PC-9 (cell line): Measurements from ENCODE around the gene GJD2.

Experiments
- EZH2 ChIP-seq: fragments of 200-600 bp; sonication (generic); IDR thresholded peaks from 2 replicates; pipeline ENCODE4 v1.8.0; 2017; ENCODE audit warnings: antibody characterized with exemption, low read depth
- TF ChIP-seq, protein P1 (sequence below): fragments of 200-600 bp; sonication (generic); conservative IDR thresholded peaks from 2 replicates; pipeline ENCODE4 v1.6.1; 2017; ENCODE audit warnings: mixed run types, antibody characterized with exemption, mild to moderate bottlenecking, moderate library complexity

DNA sequence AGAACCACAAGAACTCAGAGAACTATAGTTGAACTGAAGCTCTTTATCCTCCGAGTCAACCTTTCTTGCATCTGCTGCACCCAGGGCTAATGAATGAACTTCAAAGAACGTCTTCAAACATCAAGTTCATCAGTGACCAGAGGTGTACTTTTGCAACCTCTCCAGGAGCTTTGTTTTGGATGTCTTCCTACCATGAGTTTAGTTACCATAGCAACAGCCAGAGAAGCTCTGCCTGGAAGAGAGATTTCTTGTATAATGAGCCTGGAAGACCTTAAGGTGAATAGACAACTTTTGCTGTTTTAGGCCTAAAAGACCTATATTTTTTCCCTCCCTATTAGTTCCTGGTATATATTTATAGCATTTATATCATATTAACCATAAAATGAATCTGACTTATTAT is 31.4 kb upstream of the GJD2 start:
- TF ChIP-seq, protein P1, sequence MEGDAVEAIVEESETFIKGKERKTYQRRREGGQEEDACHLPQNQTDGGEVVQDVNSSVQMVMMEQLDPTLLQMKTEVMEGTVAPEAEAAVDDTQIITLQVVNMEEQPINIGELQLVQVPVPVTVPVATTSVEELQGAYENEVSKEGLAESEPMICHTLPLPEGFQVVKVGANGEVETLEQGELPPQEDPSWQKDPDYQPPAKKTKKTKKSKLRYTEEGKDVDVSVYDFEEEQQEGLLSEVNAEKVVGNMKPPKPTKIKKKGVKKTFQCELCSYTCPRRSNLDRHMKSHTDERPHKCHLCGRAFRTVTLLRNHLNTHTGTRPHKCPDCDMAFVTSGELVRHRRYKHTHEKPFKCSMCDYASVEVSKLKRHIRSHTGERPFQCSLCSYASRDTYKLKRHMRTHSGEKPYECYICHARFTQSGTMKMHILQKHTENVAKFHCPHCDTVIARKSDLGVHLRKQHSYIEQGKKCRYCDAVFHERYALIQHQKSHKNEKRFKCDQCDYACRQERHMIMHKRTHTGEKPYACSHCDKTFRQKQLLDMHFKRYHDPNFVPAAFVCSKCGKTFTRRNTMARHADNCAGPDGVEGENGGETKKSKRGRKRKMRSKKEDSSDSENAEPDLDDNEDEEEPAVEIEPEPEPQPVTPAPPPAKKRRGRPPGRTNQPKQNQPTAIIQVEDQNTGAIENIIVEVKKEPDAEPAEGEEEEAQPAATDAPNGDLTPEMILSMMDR: no peak
- TF ChIP-seq EZH2: no peak
